Loucy (cell line): ENCODE measurements around the gene PCCA.

Source experiments
- CTCF ChIP-seq: fragments of 200-600 bp; sonication (generic); conservative IDR thresholded peaks from 2 replicates; pipeline ENCODE4 v1.5.1; 2014; ENCODE audit warnings: mild to moderate bottlenecking, antibody characterized with exemption, low read length
- EZH2phosphoT487 ChIP-seq: fragments of 200-600 bp; IDR thresholded peaks from 2 replicates; pipeline ENCODE4 v1.6.1; 2018; ENCODE audit warnings: antibody characterized with exemption, mild to moderate bottlenecking, moderate library complexity, borderline replicate concordance

GRCh38 chr13:100532090-100532766 is 443.3 kb downstream of the PCCA start:
- TF ChIP-seq CTCF (no peak), EZH2phosphoT487 (no peak)
